K562 (cell line): ENCODE measurements around the gene GDF7. TPM values are rescaled to one million over a fixed set of nuclear protein-coding genes. Genes with fewer than 3 reads are reported as not detected.

ENCODE experiments used
- ATAC-seq: fragments of 200-7000 bp; cut with Tn5 transposase; 3 replicates; pipeline ENCODE4 v1.9.1; 2020; ENCODE audit warnings: moderate library complexity
- BruUV-seq: library from RNA; stranded (reverse); fragments of 400-500 nt; replicated peaks from 2 replicates; lab custom pipeline; 2021; lab: Mats Ljungman, UMichigan
- CTCF ChIA-PET: fragments of 300-600 bp; formaldehyde crosslinking; extraction: SDS; loops from one replicate; lab custom pipeline; 2021; ENCODE audit warnings: low intra/inter-chr PET ratio; lab: Yijun Ruan, JAX
- POLR2A ChIA-PET: fragments of 300-600, 350-650 bp; sonication (Branson Sonifier 250); formaldehyde crosslinking; extraction: SDS; loops from one replicate; lab custom pipeline; 2021; ENCODE audit warnings: antibody characterized with exemption, inconsistent platforms; lab: Yijun Ruan, JAX
- DNase-seq, 4 experiments: peaks; one replicate each; pipeline versions ENCODE4 v3.0.0 to v3.0.0-alpha.2; 2011 to 2018; ENCODE audit warnings: low spot score in 3 of 4, mixed read lengths in 3 of 4; ENCODE audit errors: extremely low read depth in 1 of 4
- FAIRE-seq: peaks from 2 replicates; lab custom pipeline; 2011; peaks lifted over from hg19 to GRCh38; lab: Jason Lieb, UNC
- H2AFZ ChIP-seq: 2 replicates; pipeline ENCODE4 v1.6.0; 2011; ENCODE audit warnings: low read depth, low read length, control low read depth, inconsistent platforms
- H3K27ac ChIP-seq: fragments of 200-600 bp; 3 replicates; pipeline ENCODE4 v1.8.0; 2011; ENCODE audit warnings: low read depth, mild to moderate bottlenecking, control low read depth, inconsistent platforms, low read length, moderate library complexity, mixed read lengths; ENCODE audit errors: extremely low read depth
- H3K27me3 ChIP-seq, 2 experiments: fragments of 300-600 bp in 1 of 2; 2 replicates in 1 of 2; 3 replicates in 1 of 2; pipeline versions ENCODE4 v1.6.0 to v1.8.0; 2011; ENCODE audit warnings: inconsistent platforms in 2 of 2, low read length in 2 of 2, mild to moderate bottlenecking in 1 of 2, mixed read lengths in 1 of 2, moderate library complexity in 1 of 2; ENCODE audit not compliant: control insufficient read depth in 2 of 2, insufficient read depth in 2 of 2
- H3K36me3 ChIP-seq: fragments of 300-600 bp; 3 replicates; pipeline ENCODE4 v1.8.0; 2011; ENCODE audit warnings: mild to moderate bottlenecking, low read length, inconsistent platforms; ENCODE audit not compliant: control insufficient read depth, insufficient read depth
- H3K4me1 ChIP-seq, 2 experiments: fragments of 200-600 bp in 1 of 2; replicated peaks in 1 of 2; 2 replicates in 1 of 2; 3 replicates in 1 of 2; pipeline versions ENCODE4 v1.5.1 to v1.8.0; 2011; ENCODE audit warnings: inconsistent platforms in 2 of 2, low read length in 2 of 2, mild to moderate bottlenecking in 1 of 2, mixed read lengths in 1 of 2, moderate library complexity in 1 of 2; ENCODE audit not compliant: control insufficient read depth in 2 of 2, insufficient read depth in 2 of 2
- H3K4me2 ChIP-seq: 2 replicates; pipeline ENCODE4 v1.6.1; 2011; ENCODE audit warnings: low read length, control low read depth, inconsistent platforms, mixed read lengths; ENCODE audit not compliant: insufficient read depth
- H3K4me3 ChIP-seq: fragments of 200-600 bp; sonication (generic), shearing (Covaris generic); 2 replicates; pipeline ENCODE4 v1.5.1; 2016; ENCODE audit warnings: control low read depth, inconsistent platforms
- H3K79me2 ChIP-seq: fragments of 200-600 bp; 3 replicates; pipeline ENCODE4 v1.8.0; 2011; ENCODE audit warnings: low read length, inconsistent platforms; ENCODE audit not compliant: control insufficient read depth, insufficient read depth
- H3K9ac ChIP-seq, 2 experiments: 2 replicates each; pipeline versions ENCODE4 v1.6.0 to v1.6.1; 2011; ENCODE audit warnings: low read depth in 2 of 2, low read length in 2 of 2, control low read depth in 1 of 2, inconsistent platforms in 1 of 2, mild to moderate bottlenecking in 1 of 2, mixed read lengths in 1 of 2; ENCODE audit not compliant: insufficient read depth in 1 of 2
- H3K9me1 ChIP-seq: one replicate; pipeline ENCODE4 v1.6.0; 2011; ENCODE audit warnings: inconsistent platforms, mild to moderate bottlenecking, low read length, moderate library complexity; ENCODE audit not compliant: control insufficient read depth, insufficient read depth
- H3K9me3 ChIP-seq: replicated peaks from 2 replicates; pipeline ENCODE4 v1.5.1; 2011; ENCODE audit warnings: low read depth, low read length, inconsistent platforms; ENCODE audit not compliant: control insufficient read depth, insufficient read depth
- H4K20me1 ChIP-seq: replicated peaks from 2 replicates; pipeline ENCODE4 v1.6.1; 2011; ENCODE audit warnings: low read length, inconsistent platforms, mixed read lengths; ENCODE audit not compliant: control insufficient read depth, insufficient read depth
- BMI1 ChIP-seq: fragments of 150-350 bp; IDR thresholded peaks from 2 replicates; pipeline ENCODE4 v1.6.1; 2014; ENCODE audit warnings: low read length
- EP400 ChIP-seq: fragments of 450-650 bp; IDR thresholded peaks from 2 replicates; pipeline ENCODE4 v1.6.1; 2017; ENCODE audit warnings: antibody characterized with exemption, mild to moderate bottlenecking, moderate library complexity
- ETV1 ChIP-seq: fragments of 450-650 bp; conservative IDR thresholded peaks from 2 replicates; pipeline ENCODE4 v1.6.1; 2016; ENCODE audit warnings: missing genetic modification characterization, control low read depth, low read depth, missing compliant biosample characterization
- HNRNPLL ChIP-seq: fragments of 200-400 bp; formaldehyde crosslinking; IDR thresholded peaks from 2 replicates; pipeline ENCODE4 v1.6.1; 2017; ENCODE audit warnings: low read length, low read depth, mild to moderate bottlenecking; ENCODE audit not compliant: poor library complexity, severe bottlenecking
- OTX1 ChIP-seq: fragments of 450-650 bp; formaldehyde crosslinking; IDR thresholded peaks from 2 replicates; pipeline ENCODE4 v1.4.0; 2022; ENCODE audit warnings: mild to moderate bottlenecking
- SIN3B ChIP-seq: fragments of 450-650 bp; IDR thresholded peaks from 2 replicates; pipeline ENCODE4 v1.6.1; 2017; ENCODE audit warnings: low read depth, mild to moderate bottlenecking, moderate library complexity
- ZC3H11A ChIP-seq: IDR thresholded peaks from 2 replicates; pipeline ENCODE4 v1.6.1; 2012; ENCODE audit warnings: low read depth, low read length, improper control_type of control experiment
- ZNF77 ChIP-seq: fragments of 250-450 bp; sonication (Bioruptor Pico); IDR thresholded peaks from 2 replicates; pipeline ENCODE4 v1.5.0; 2020
- WGBS: fragments of 100-300 bp; shearing (Covaris generic); methylation state at CpG from one replicate; pipeline ENCODE4 v1.1.6; 2016; ENCODE audit warnings: low coverage, mixed read lengths; ENCODE audit not compliant: insufficient coverage; ENCODE audit errors: missing lambda C conversion rate; 5-methylcytosine and 5-hydroxymethylcytosine counted together
- in situ Hi-C: fragments of 300-500 bp; cut with MboI; formaldehyde crosslinking; loops from 4 replicates; pipeline ENCODE4 v1.15.0; 2018; ENCODE audit warnings: inconsistent platforms, mixed read lengths
- intact Hi-C: fragments of 100-400 bp; cut with micrococcal nuclease; formaldehyde crosslinking; loops from 2 replicates; pipeline ENCODE4 v1.14.2; 2022
- polyA plus RNA-seq, 8 experiments: library from polyadenylated mRNA; depleted of rRNA in 4 of 8; stranded (reverse) in 5 of 8; unstranded in 3 of 8; fragments of >200 nt; fragmentation: Nextera tagmentation in 2 of 8; fragmentation: Illumina TruSeq in 1 of 8; extraction: Ambion mirVana in 2 of 8; extraction: Trizol in 1 of 8; gene quantifications; 2 replicates each; pipeline versions ENCODE4 v1.2.1 to v1.2.3, GENCODE V29; 2011 to 2014; ENCODE audit warnings: inconsistent platforms in 1 of 8, missing spikeins in 1 of 8
- total RNA-seq, 7 experiments: library from RNA; depleted of rRNA in 6 of 7; stranded (reverse); fragments of >200 nt in 6 of 7; fragmentation: Illumina TruSeq in 2 of 7; extraction: Trizol in 2 of 7; gene quantifications; 2 replicates each; pipeline versions ENCODE4 v1.2.1 to v1.2.3, GENCODE V29; 2011 to 2021; ENCODE audit warnings: low replicate concordance in 1 of 7
- TF ChIP-seq, protein P1 (sequence below): fragments of 450-650 bp; conservative IDR thresholded peaks from 2 replicates; pipeline ENCODE4 v1.6.1; 2016; ENCODE audit warnings: missing genetic modification characterization, low read depth, mild to moderate bottlenecking, missing compliant biosample characterization, moderate library complexity
- TF ChIP-seq, protein P2 (sequence below): fragments of 250-450 bp; sonication (Bioruptor Pico); IDR thresholded peaks from 2 replicates; pipeline ENCODE4 v1.8.0; 2021; ENCODE audit warnings: borderline replicate concordance, mild to moderate bottlenecking, moderate library complexity; ENCODE audit not compliant: poor library complexity, severe bottlenecking
- TF ChIP-seq, protein P3 (sequence below), 2 experiments: fragments of 450-650 bp; conservative IDR thresholded peaks; 2 replicates each; pipeline ENCODE4 v1.6.1; 2017; ENCODE audit warnings: mild to moderate bottlenecking in 2 of 2, moderate library complexity in 2 of 2

Gene GDF7
- total and polyA plus RNA-seq, 9 of the 15 experiments (the other 6 are each of a cell fraction or from before 2014, with no cell fraction given), result 0.01 TPM; not detected in 7

DNA sequence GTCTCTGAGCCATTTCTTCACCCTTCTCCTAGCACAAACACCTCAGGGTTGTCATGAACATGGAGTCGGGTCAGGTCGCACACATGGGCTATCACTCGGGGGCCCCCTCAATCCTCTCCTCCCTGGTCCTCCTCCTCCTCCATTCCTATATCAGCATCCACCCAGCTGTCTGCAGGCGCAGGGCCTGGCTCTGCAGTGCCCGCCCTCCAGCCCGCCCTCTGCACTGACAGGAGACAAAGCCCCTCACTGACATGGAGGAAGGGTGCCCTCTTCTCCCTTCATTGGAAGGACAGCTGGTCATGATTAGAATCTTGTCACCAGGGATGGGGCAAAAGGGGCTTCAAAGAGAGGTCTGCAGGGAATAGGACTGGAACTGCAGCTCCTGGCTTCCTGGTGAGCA is 37.8 kb upstream of the GDF7 start:
- ChIA-PET POLR2A (interaction anchor here (1.0 kb wide), 1 partner anchor 11 kb away, joined by 3 read pairs; no protein-coding TSS in a partner anchor), CTCF (no interaction called here)
- WGBS, result 5% methylated on average over 3 of the region's 6 CpGs
- Histone ChIP-seq H2AFZ (no peak overlapping the region), H3K36me3 (no peaks in the 10 kb centered on the region), H3K27ac (no peak overlapping the region), H4K20me1 (no peaks in the 10 kb centered on the region), H3K9me3 (no peaks in the 10 kb centered on the region), H3K9me1 (no peaks in the 10 kb centered on the region), H3K4me2 (no peak overlapping the region), H3K4me1 (peaks cover 0 to 5% of the 10 kb centered on the region in 2 experiments; a peak in 1 of 5 replicates), H3K79me2 (no peaks in the 10 kb centered on the region), H3K4me3 (no peak overlapping the region), H3K27me3 (peaks cover 0 to 11% of the 10 kb centered on the region in 2 experiments; a peak in 1 of 5 replicates), H3K9ac (no peak overlapping the region)
- no TSS peak for BruUV-seq
- in situ Hi-C loops, result no loop called here
- intact Hi-C loops, result no loop called here
- ATAC-seq, result no peak
- DNase-seq, result no peak
- no peak for FAIRE-seq
- TF ChIP-seq ZC3H11A (no peak), ETV1 (tag) (no peak), BMI1 (no peak), EP400 (no peak), HNRNPLL (no peak), ZNF77 (no peak), OTX1 (CRISPR knock-in tag) (no peak), SIN3B (no peak)
- TF ChIP-seq, protein P1, sequence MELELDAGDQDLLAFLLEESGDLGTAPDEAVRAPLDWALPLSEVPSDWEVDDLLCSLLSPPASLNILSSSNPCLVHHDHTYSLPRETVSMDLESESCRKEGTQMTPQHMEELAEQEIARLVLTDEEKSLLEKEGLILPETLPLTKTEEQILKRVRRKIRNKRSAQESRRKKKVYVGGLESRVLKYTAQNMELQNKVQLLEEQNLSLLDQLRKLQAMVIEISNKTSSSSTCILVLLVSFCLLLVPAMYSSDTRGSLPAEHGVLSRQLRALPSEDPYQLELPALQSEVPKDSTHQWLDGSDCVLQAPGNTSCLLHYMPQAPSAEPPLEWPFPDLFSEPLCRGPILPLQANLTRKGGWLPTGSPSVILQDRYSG, result no peak
- TF ChIP-seq, protein P2, sequence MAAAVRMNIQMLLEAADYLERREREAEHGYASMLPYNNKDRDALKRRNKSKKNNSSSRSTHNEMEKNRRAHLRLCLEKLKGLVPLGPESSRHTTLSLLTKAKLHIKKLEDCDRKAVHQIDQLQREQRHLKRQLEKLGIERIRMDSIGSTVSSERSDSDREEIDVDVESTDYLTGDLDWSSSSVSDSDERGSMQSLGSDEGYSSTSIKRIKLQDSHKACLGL (CRISPR knock-in tag), result no peak
- TF ChIP-seq, protein P3, sequence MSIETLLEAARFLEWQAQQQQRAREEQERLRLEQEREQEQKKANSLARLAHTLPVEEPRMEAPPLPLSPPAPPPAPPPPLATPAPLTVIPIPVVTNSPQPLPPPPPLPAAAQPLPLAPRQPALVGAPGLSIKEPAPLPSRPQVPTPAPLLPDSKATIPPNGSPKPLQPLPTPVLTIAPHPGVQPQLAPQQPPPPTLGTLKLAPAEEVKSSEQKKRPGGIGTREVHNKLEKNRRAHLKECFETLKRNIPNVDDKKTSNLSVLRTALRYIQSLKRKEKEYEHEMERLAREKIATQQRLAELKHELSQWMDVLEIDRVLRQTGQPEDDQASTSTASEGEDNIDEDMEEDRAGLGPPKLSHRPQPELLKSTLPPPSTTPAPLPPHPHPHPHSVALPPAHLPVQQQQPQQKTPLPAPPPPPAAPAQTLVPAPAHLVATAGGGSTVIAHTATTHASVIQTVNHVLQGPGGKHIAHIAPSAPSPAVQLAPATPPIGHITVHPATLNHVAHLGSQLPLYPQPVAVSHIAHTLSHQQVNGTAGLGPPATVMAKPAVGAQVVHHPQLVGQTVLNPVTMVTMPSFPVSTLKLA (conservative IDR thresholded peaks at IDR 0.05), result no peak
